ENCODE data around the gene ENG.
A peak's percentile ranks its signal among the peaks of the same experiment; 100 is the strongest.
"Not testable (repeated sequence)": the region's sequence is repeated elsewhere in the genome, so short reads cannot be mapped to it uniquely, and the experiment has no call there.

Gene ENG

DNA sequence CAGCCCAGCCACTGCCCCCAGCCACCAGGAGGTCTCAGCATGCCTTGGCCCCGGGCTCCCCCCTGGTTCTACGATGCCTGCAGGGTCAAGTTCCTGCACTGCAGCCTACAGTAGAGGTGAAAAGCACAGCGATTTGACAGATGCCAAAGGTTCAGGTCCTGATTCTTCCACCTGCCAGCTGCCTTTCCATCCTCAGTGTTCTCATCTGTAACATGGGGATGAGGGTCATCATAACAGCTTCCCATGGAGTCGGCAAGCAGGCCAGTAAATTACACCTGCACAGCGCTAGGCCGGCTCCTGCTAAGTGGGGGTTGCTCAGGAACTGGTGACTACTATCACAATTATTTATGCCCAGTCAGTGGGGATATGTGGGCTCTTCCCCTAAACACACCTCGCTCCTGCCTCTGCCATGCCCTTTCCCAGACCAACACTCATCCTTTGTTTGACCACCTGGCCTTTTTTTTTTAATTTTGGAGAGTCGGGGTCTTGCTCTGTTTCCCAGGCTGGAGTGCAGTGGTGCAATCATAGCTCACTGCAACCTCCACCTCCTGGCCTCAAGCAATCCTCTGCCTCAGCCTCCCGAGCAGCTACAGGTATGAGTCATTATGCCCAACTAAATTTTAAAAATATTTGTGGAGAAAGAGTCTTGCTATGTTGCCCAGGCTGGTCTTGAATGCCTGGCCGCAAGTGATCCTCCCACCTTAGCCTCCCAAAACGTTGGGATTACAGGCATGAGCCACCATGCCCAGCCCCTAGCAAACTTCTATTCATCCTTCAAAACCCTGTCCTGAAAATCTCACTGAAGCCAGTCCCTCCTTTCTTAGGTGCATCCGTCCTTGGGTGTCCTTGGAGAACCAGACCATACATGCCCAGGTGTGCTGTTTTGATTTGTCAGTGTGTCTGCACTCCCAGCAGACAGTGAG lies 6.4 kb downstream of the ENG start:
- Histone ChIP-seq H3K9me3 (ENCODE audit: insufficient read depth, low read depth, low read length) (peaks cover 10% of the 10 kb centered on the region), H3K27ac (ENCODE audit: low read depth, low read length) (no peak overlapping the region), H3K36me3 (ENCODE audit: insufficient read depth, low read length) (no peaks in the 10 kb centered on the region), H3K9ac (ENCODE audit: low read depth, low read length) (no peak overlapping the region), H3K4me3 (ENCODE audit: low read length) (no peak overlapping the region), H3K27me3 (ENCODE audit: insufficient read depth, low read length) (no peaks in the 10 kb centered on the region), H3K4me1 (ENCODE audit: insufficient read depth, low read length) (peaks cover 7% of the 10 kb centered on the region; the same call in 1 of the 2 replicates)
- 84% methylated on average over 12 of the region's 12 CpGs for WGBS

- Histone ChIP-seq H3K9ac (ENCODE audit: low read depth, low read length) (no peak overlapping the region), H3K4me3 (ENCODE audit: low read length) (no peak overlapping the region), H3K36me3 (ENCODE audit: insufficient read depth, low read length) (no peaks in the 10 kb centered on the region), H3K27me3 (ENCODE audit: insufficient read depth, low read length) (no peaks in the 10 kb centered on the region), H3K27ac (ENCODE audit: low read depth, low read length) (no peak overlapping the region), H3K9me3 (ENCODE audit: insufficient read depth, low read depth, low read length) (peaks cover 10% of the 10 kb centered on the region), H3K4me1 (ENCODE audit: insufficient read depth, low read length) (peaks cover 7% of the 10 kb centered on the region; the same call in 1 of the 2 replicates)
- 87% methylated on average over 6 of the region's 6 CpGs for WGBS
Measured at GRCh38 chr9:127847178-127847510, 7.3 kb downstream of the ENG start.

DNA sequence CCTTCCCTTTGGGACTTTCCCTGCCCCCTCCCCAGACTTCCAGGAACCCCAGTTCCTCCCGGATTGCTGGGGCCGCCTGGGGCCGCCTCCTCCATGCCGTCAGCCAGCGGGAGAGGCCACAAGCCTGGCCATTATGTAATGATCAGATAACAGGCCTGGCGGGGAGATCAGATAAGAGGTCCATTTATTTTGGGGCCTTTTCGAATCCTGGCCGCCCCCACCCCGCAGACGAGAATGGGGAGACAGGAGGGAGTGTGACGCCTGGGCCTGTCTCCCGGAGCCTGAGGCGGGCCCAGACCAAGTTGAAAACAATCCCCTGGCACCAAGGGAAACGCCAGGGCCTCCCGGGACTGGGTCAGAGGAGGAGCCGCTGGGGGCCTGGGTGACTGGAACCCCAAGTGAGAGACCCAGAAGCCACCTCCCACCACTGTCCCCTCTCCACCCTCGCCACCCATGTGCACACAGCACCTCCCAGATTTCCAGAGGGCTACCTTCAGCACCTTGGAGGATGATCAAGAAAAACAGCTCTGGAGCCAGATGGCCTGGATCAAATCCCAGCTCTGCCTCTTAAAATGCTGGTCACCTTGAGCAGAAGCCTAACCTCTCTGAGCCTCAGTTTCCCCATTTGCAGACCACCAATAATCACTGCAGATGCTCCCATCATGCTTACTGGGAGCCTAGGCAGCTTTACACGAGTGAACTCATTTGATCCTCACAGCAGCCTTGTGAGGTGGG lies 7.8 kb downstream of the ENG start:
- Histone ChIP-seq H3K36me3 (ENCODE audit: insufficient read depth, low read length) (no peaks in the 10 kb centered on the region), H3K4me1 (ENCODE audit: insufficient read depth, low read length) (peaks cover 7% of the 10 kb centered on the region; the same call in 1 of the 2 replicates), H3K9me3 (ENCODE audit: insufficient read depth, low read depth, low read length) (peaks cover 10% of the 10 kb centered on the region), H3K27ac (ENCODE audit: low read depth, low read length) (no peak overlapping the region), H3K9ac (ENCODE audit: low read depth, low read length) (no peak overlapping the region), H3K4me3 (ENCODE audit: low read length) (no peak overlapping the region), H3K27me3 (ENCODE audit: insufficient read depth, low read length) (no peaks in the 10 kb centered on the region)
- 92% methylated on average over 18 of the region's 18 CpGs for WGBS

- not testable (repeated sequence) for H3K4me3 ChIP-seq (ENCODE audit: low read length); H3K9ac ChIP-seq (ENCODE audit: low read depth, low read length); H3K27me3 ChIP-seq (ENCODE audit: insufficient read depth, low read length); H3K9me3 ChIP-seq (ENCODE audit: insufficient read depth, low read depth, low read length); H3K4me1 ChIP-seq (ENCODE audit: insufficient read depth, low read length); H3K36me3 ChIP-seq (ENCODE audit: insufficient read depth, low read length); H3K27ac ChIP-seq (ENCODE audit: low read depth, low read length)
- WGBS: over 99% methylated on average over 4 of the region's 4 CpGs
Measured at GRCh38 chr9:127845619-127846018, 8.8 kb downstream of the ENG start.

DNA sequence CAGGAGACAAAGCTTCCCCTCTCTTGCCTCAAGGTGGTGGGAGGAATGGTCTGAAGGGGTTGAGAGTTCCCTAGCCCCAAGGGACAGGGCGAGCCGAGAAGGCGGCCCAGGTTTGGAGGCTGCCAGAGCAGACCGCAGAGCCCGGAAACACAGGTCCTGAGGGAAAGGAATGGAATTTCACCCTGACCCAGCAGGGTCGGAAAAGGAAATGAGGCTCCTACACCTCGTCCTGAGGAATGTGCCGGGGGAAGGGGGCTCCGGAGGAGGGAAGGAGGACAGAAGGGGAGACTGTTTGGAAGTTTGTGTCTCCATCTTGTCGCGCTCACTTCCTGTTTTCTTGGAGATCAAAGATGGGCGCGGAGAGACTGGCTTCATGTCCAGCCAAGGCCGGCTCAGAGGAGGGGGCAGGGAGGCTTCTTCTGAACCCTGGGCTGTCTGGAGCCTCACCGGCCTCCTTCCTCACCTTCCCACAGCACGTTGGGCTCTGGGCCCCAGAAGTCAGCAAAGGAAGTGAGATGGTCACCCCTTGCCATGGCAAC lies 9.6 kb downstream of the ENG start:
- WGBS: 75% methylated on average over 16 of the region's 16 CpGs
- Histone ChIP-seq H3K9ac (ENCODE audit: low read depth, low read length) (peak overlapping the region; percentile 32; the same call in 1 of the 2 replicates), H3K27me3 (ENCODE audit: insufficient read depth, low read length) (no peaks in the 10 kb centered on the region), H3K36me3 (ENCODE audit: insufficient read depth, low read length) (no peaks in the 10 kb centered on the region), H3K4me3 (ENCODE audit: low read length) (no peak overlapping the region), H3K4me1 (ENCODE audit: insufficient read depth, low read length) (peaks cover 7% of the 10 kb centered on the region; the same call in 1 of the 2 replicates), H3K27ac (ENCODE audit: low read depth, low read length) (peak overlapping the region; percentile 72), H3K9me3 (ENCODE audit: insufficient read depth, low read depth, low read length) (peaks cover 10% of the 10 kb centered on the region)

DNA sequence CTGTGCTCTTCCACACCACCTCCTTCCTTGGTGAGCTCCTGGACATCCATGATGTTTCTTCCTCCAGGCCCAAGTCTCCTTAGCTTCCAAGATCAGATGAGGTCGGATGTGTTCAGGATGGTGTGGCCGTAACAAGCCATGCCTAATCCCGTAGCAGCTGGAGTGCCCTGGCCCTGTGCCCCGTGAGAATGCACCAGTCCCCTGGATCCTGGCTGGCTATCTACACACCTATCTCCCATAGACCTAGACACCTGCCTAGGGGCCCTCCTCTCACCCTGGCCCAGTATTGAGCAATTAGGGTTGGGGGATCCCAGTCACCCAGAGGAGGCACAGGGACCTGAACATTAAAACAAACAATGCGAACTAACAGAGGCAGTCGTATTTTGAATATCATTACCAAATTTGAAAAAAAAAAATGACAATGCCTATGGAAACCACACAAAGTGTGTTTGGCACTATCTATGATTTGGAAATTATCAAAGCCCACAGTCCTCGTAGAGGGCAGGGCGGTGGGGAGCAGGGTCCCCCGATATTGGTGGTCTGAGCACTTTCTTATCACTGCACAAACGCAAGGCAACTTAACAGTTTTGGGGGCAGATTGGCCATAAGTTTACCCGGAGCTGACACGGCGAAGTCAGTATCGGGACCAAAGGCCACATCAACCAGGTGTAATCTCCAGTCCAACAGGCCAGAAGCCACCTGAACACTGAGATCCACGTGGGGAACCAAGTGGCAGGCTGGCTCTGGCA lies 13.2 kb downstream of the ENG start:
- Histone ChIP-seq H3K36me3 (ENCODE audit: insufficient read depth, low read length) (no peaks in the 10 kb centered on the region), H3K9me3 (ENCODE audit: insufficient read depth, low read depth, low read length) (no peaks in the 10 kb centered on the region), H3K27ac (ENCODE audit: low read depth, low read length) (no peak overlapping the region), H3K4me3 (ENCODE audit: low read length) (no peak overlapping the region), H3K9ac (ENCODE audit: low read depth, low read length) (no peak overlapping the region), H3K27me3 (ENCODE audit: insufficient read depth, low read length) (no peaks in the 10 kb centered on the region), H3K4me1 (ENCODE audit: insufficient read depth, low read length) (peaks cover 8% of the 10 kb centered on the region; the same call in 1 of the 2 replicates)
- 94% methylated on average over 15 of the region's 15 CpGs for WGBS

DNA sequence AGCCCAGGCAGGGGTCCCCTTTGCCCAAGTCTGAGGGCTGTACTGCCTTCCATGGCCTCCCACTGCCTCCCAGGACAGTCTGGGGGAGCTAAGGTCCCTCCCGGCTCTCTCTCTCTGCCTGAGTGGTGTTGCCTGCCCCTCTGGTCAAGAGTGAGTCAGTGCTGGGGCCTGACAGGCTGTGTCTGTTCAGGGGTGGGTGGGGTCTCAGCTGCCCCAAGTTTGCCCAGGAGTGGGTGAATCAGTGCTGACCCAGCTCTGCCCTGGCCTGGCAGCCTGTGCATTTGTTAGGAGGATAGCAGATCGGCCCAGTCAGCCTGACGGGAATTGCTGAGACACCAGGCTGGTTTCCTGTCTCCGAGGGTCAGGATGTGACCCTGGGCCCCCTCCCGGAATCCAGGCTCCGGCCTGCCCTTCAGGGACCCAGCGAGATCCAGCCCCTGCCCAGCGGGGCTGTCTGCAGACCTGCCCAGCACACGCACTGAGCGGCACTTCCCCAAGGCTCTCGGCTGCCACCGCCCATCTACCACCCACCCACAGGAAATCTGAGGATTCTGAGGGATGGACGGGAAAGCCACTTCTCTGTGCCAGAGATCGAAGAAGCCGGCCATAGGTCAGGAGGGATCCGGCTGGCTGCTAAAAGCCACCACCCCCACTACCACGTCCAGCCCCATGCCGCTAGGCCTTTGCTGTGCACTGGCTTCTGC lies 15.9 kb downstream of the ENG start:
- H3K27me3 ChIP-seq (ENCODE audit: insufficient read depth, low read length): no peaks in the 10 kb centered on the region
- no peak overlapping the region for H3K4me3 ChIP-seq (ENCODE audit: low read length)
- no peaks in the 10 kb centered on the region for H3K9me3 ChIP-seq (ENCODE audit: insufficient read depth, low read depth, low read length)
- no peak overlapping the region for H3K9ac ChIP-seq (ENCODE audit: low read depth, low read length)
- H3K27ac ChIP-seq (ENCODE audit: low read depth, low read length): no peak overlapping the region
- WGBS: 82% methylated on average over 18 of the region's 18 CpGs
- peaks cover 3% of the 10 kb centered on the region; the same call in 1 of the 2 replicates for H3K4me1 ChIP-seq (ENCODE audit: insufficient read depth, low read length)
- no peaks in the 10 kb centered on the region for H3K36me3 ChIP-seq (ENCODE audit: insufficient read depth, low read length)

DNA sequence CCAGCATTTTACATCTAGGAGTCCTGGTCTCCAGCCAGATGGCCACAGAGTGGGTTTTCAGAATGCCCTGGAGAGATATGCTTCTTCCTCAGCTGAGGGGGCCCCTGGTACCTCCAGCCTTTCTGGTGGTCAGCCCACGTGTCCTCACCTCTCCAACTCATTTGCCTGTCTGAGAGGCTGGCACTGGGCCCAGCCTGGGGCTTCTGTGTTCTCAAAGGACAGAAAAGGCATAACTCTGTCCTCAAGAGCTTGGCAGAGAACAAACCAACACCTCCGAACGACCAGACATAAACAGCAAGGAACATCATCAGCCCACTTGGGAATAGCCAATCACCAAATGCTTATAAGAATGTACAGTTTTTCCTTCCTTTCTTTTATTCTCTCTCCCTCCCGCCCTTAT lies 17.1 kb downstream of the ENG start:
- no peaks in the 10 kb centered on the region for H3K27me3 ChIP-seq (ENCODE audit: insufficient read depth, low read length)
- 87% methylated on average over 4 of the region's 4 CpGs for WGBS
- no peaks in the 10 kb centered on the region for H3K36me3 ChIP-seq (ENCODE audit: insufficient read depth, low read length)
- no peaks in the 10 kb centered on the region for H3K9me3 ChIP-seq (ENCODE audit: insufficient read depth, low read depth, low read length)
- no peak overlapping the region for H3K9ac ChIP-seq (ENCODE audit: low read depth, low read length)
- peaks cover 3% of the 10 kb centered on the region; the same call in 1 of the 2 replicates for H3K4me1 ChIP-seq (ENCODE audit: insufficient read depth, low read length)
- no peak overlapping the region for H3K4me3 ChIP-seq (ENCODE audit: low read length)
- H3K27ac ChIP-seq (ENCODE audit: low read depth, low read length): no peak overlapping the region

GRCh38 chr9:127836561-127836960 lies 17.9 kb downstream of the ENG start:
- not testable (repeated sequence) for H3K9me3 ChIP-seq (ENCODE audit: insufficient read depth, low read depth, low read length); H3K4me1 ChIP-seq (ENCODE audit: insufficient read depth, low read length); H3K27me3 ChIP-seq (ENCODE audit: insufficient read depth, low read length); H3K36me3 ChIP-seq (ENCODE audit: insufficient read depth, low read length); H3K4me3 ChIP-seq (ENCODE audit: low read length); H3K27ac ChIP-seq (ENCODE audit: low read depth, low read length); H3K9ac ChIP-seq (ENCODE audit: low read depth, low read length)
- 98% methylated on average over 3 of the region's 3 CpGs for WGBS

DNA sequence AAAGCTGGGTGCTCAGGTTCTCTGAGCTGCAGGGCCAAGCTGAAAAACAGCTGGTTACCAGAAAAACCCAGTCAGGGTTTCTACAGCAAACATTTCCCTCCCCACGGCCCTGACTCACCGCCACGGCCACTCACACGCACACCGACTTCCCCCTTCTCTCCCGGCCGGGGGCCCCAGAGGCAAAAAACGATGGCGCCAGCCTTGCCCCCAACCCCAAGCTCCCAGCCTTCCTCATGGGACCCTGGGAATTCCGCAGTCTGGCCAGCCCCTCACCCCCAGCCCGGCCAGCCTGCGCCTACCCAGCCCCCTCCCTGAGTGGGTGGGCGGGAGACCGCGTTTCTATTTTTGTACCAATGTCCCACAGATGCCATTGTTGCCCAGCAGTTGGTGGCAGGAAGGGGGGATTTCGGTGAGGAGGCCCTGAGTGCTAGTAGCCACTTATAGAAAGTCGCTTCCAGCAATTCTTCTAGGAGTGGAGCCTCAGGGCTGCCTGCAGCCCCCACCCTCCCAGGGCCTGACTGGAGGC lies 18.4 kb downstream of the ENG start:
- no peak overlapping the region for H3K27ac ChIP-seq (ENCODE audit: low read depth, low read length)
- no peaks in the 10 kb centered on the region for H3K36me3 ChIP-seq (ENCODE audit: insufficient read depth, low read length)
- H3K9ac ChIP-seq (ENCODE audit: low read depth, low read length): no peak overlapping the region
- H3K9me3 ChIP-seq (ENCODE audit: insufficient read depth, low read depth, low read length): no peaks in the 10 kb centered on the region
- 68% methylated on average over 17 of the region's 17 CpGs for WGBS
- peaks cover 3% of the 10 kb centered on the region; the same call in 1 of the 2 replicates for H3K4me1 ChIP-seq (ENCODE audit: insufficient read depth, low read length)
- H3K4me3 ChIP-seq (ENCODE audit: low read length): no peak overlapping the region
- no peaks in the 10 kb centered on the region for H3K27me3 ChIP-seq (ENCODE audit: insufficient read depth, low read length)
